ENCODE data around the gene TCP11L1. TPM values are rescaled to one million over a fixed set of nuclear protein-coding genes. Genes with fewer than 3 reads are reported as not detected.

TCP11L1 gene
- total and polyA plus RNA-seq, 11 donors, result 3.1 to 13.9 (median 8.0) TPM

GRCh38 chr11:33006010-33006409 is 33.4 kb upstream of the TCP11L1 start:
- no peak for TF ChIP-seq CTCF (IDR thresholded peaks at IDR 0.05)
- no peak for TF ChIP-seq POLR2A (IDR thresholded peaks at IDR 0.05)
- H3K27ac ChIP-seq, result no peak overlapping the region
- intact Hi-C loops (cut with DNase I), result no loop called here
- no peak overlapping the region for H3K4me3 ChIP-seq
- H3K4me1 ChIP-seq, result no peaks in the 10 kb centered on the region
- DNase-seq, result no peak
- H3K27me3 ChIP-seq, result no peaks in the 10 kb centered on the region
- H3K36me3 ChIP-seq, result no peaks in the 10 kb centered on the region
- no peak for ATAC-seq
- H3K9me3 ChIP-seq, result no peaks in the 10 kb centered on the region

GRCh38 chr11:33013755-33014154 is 25.6 kb upstream of the TCP11L1 start:
- intact Hi-C loops (cut with DNase I), result no loop called here
- TF ChIP-seq CTCF (IDR thresholded peaks at IDR 0.05) (no peak), POLR2A (IDR thresholded peaks at IDR 0.05) (no peak)
- Histone ChIP-seq H3K27me3 (peaks cover 0 to 25% (median 7%) of the 10 kb centered on the region in 9 donors), H3K4me3 (no peak overlapping the region), H3K4me1 (peaks cover 0 to 22% (median 0%) of the 10 kb centered on the region in 12 donors), H3K27ac (no peak overlapping the region), H3K9me3 (no peaks in the 10 kb centered on the region), H3K36me3 (no peaks in the 10 kb centered on the region)
- DNase-seq (no peak), ATAC-seq (no peak)
- 20 to 52% (median 45%) methylated on average over 1 of the region's 1 CpG for WGBS, 4 donors

DNA sequence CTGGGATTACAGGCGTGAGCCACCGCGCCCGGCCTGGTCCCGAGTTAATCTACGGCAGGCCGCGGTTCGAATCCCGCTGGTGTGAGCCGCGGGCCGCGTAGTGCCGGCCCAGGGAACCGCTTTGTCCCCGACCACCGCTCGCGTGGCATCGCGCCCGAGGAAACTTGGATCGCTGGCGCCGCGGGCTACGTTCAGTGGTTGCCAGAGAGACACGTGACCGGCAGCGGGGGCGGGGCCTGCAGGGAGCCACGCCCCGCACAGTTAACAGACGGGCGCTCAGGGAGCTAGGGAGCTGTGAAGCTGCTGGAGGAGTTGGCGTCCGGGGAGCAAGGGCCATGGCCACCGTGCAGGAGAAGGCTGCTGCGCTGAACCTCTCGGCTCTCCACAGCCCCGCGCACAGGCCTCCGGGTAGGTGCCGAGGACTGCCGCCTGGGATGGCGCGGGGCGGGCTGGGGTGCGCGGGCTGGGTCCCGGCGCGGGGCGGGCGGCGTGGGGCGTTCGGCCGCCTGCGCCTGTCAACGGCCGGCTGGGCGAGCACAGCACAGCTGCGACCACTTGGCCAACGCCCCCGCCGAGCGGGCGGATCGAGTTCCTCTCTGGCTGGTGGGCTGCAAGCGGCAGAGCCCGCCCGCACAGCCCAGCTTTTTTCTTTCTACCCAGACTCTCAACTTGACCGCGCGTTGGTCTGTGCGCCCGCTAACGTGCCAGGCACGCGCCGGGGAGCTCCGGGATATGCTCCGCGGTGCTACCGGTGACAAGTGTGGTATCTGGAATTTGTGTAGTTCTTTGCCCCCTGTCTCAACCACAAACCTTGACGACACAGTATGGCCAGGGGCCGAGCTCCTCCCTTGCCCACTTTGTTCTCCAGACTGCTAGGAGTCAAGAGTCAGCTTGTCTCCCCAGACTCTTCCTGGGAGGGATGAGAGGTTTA is 23.5 kb upstream of the TCP11L1 start, which contains the start of gene DEPDC7:
Gene DEPDC7 (plus strand): TSS at position 258 of the 931 bp plus-strand sequence. CDS start 78 bp downstream, at position 336.
- H3K4me1 ChIP-seq, result peaks cover 0 to 22% (median 0%) of the 10 kb centered on the region in 12 donors
- DNase-seq (peak; percentile 75 to 92 (median 82)), ATAC-seq (peak; percentile 72 to 97 (median 96))
- H3K9me3 ChIP-seq, result no peaks in the 10 kb centered on the region
- 2 to 6% (median 3%) methylated on average over 15 to 89 of the region's 89 CpGs for WGBS, 4 donors
- peaks cover 0 to 33% (median 13%) of the 10 kb centered on the region in 9 donors for H3K27me3 ChIP-seq
- H3K36me3 ChIP-seq, result no peaks in the 10 kb centered on the region
- no peak for TF ChIP-seq CTCF (IDR thresholded peaks at IDR 0.05)
- peak in 1 of 2 donors; percentile 39 for TF ChIP-seq POLR2A (IDR thresholded peaks at IDR 0.05)
- intact Hi-C loops (cut with DNase I), result no loop called here
- peak within 1 kb of the TSS; percentile 26 to 68 (median 54) for H3K4me3 ChIP-seq
- H3K27ac ChIP-seq, result peak within 1 kb of the TSS in 1 of 12 donors; percentile 57

GRCh38 chr11:33016654-33017053 is 22.7 kb upstream of the TCP11L1 start:
- intact Hi-C loops (cut with DNase I), result no loop called here
- Histone ChIP-seq H3K4me3 (peak overlapping the region in 9 of 12 donors; percentile 47 to 68 (median 56)), H3K9me3 (no peaks in the 10 kb centered on the region), H3K27ac (no peak overlapping the region), H3K27me3 (peaks cover 0 to 33% (median 13%) of the 10 kb centered on the region in 9 donors), H3K4me1 (peaks cover 0 to 21% (median 0%) of the 10 kb centered on the region in 12 donors), H3K36me3 (no peaks in the 10 kb centered on the region)
- no peak for DNase-seq
- ATAC-seq, result no peak
- TF ChIP-seq POLR2A (IDR thresholded peaks at IDR 0.05), result no peak
- no peak for TF ChIP-seq CTCF (IDR thresholded peaks at IDR 0.05)
- 64 to 69% (median 67%) methylated on average over 4 of the region's 4 CpGs for WGBS, 4 donors
